HG03565 (cell line): ENCODE results near the gene GNG12.

ENCODE experiments used
- ATAC-seq: cut with Tn5 transposase; IDR thresholded peaks from one replicate; pipeline ENCODE4 v1.9.1; 2021; ENCODE audit warnings: mild to moderate bottlenecking, moderate library complexity; ENCODE audit not compliant: unreplicated experiment

GNG12 gene

DNA sequence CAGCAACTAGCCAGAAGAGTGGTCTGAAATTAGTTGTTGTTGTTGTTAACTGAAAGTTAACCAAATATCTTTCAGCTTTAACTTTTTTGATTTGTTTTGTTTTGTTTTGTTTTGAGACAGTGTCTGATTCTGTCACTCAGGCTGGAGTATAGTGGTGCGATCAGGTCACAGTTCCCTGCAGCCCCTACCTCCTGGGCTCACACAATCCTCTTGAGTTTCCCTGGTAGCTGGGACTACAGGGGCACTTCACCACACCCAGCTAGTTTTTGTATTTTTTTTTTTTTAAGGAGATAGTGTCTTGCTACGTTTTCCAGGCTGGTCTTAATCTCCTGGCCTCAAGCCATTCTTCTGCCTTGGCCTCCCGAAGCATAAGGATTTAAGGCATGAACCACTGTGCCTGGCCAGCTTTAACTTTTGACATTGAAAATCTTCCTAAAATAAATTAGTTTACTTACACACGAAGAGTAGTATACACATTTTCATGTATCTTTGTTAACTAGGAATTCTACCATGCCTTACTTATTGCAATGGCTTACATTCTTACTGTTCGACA, 45.0 kb downstream of the GNG12 start:
- ATAC-seq = no peak

DNA sequence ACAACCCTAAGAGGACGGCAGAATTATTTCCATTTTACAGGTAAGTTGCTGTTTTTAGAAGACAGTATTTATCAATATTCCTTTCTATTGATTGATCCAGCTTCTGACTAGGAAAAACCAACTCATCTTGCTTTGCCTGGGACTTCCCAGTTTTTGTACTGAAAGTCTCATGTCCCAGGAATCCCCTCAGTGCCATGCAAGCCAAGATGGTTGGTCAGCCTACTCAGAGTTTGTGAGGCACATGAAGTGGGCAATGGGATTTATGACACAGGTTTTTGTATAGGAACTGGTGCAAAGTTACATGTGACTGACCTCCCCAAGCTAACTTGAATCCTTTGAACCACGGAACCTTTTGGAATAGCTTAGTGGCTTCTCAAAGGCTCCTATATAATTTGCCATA, 45.5 kb downstream of the GNG12 start:
- no peak for ATAC-seq

DNA sequence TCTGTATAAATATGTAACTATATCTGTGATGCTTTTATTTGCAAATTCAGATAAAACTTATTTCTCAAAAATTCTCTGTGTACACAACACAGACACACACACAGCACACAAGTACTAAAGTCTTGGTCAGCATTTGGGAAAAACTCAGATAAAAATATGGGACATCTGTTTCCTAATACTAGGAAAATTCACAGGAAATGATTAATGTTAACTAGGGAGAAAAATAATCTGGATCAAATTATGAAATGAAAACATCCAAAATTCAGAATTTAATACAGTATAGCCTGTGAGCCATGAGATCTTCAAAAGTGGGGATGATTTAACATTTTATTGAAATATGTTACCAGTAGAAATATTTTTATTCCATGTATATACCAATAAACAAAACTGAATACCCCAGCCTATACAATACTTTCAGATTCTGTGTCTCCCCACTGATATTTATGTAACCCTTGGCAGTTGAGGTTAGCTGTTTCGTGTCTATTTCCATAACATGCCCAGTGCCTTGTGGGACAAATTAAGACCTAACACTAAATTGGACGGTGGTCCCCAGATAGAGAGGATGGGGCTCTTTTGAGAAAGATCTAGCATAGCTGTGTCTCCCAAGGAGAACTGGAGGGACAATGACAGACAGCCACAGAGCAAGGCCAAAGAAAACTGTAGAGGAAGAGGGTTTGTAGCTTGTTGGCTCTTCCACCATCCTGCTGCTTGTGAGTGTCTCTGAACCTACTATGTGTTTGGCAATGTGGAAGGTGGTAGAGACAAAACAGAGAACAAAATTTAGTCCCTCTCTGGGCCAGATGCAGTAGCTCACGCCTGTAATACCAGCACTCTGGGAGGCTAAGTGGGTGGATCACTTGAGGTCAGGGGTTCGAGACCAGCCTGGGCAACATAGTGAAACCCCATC, 47.2 kb downstream of the GNG12 start:
- no peak for ATAC-seq

DNA sequence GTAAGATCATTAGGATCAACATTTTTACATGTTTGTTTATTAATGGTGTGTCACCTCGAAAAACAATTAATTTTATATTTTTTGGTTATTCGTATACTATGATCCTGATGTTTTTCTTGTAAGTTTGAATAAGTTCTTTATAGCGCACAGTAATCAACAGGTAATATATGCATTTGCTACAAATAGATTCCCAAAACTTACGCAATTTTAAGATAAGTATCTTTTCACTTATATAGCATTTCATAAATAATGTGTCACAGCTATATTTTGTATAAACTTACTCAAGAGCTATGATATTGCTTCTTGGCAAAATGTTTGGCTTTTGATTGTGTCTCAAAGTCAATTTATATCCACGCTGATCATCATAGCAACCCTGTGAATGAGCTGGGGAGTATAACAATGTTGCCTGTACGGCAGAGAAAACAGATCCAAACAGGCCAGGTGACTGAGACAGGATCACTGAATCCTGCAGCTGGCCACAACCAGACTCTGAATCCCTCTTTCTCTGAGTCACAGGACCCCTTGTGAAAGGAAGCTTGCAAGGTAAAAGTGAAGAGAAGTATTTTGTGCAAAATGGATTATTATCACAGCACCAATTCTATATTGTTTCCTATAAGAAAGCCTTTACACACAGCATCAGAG, 48.6 kb downstream of the GNG12 start:
- ATAC-seq = no peak

DNA sequence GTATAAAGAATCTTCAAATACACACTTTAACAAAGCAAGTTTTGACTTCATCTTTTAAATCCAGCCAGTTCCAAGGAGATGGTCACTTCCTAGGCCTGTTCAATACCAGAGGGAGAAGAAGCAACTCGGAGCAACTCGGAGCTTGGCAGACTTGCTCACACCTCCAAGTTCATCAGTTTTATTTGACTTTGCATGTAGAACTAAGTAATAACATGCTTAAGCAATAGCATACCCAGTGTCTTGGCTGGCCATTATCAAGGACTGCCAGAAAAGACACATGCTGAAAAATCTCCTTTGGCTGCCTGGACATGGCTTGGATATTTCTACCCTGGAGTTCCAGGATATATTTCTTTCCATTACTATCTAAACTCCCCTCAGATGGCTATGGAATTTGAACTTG, 52.6 kb downstream of the GNG12 start:
- no peak for ATAC-seq

DNA sequence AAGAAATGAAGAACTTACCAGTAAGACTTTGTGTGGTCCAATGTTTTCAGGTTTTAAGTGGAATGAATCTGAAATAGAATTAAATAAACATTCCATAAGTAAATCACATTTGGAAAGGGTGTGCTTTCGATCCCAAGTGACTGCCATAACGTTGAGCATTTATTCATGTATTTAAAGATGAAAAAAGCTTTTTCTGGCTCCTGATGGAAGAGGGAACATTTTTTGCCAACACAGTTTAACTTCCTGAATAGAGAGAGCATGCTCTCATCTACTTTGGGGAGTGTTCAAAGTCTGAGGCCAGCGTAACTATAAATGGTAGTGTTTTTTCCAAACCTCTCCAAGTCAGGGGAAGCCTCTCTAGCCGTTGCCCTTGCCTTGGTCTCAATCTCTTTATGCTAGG, 55.8 kb downstream of the GNG12 start:
- ATAC-seq = no peak

DNA sequence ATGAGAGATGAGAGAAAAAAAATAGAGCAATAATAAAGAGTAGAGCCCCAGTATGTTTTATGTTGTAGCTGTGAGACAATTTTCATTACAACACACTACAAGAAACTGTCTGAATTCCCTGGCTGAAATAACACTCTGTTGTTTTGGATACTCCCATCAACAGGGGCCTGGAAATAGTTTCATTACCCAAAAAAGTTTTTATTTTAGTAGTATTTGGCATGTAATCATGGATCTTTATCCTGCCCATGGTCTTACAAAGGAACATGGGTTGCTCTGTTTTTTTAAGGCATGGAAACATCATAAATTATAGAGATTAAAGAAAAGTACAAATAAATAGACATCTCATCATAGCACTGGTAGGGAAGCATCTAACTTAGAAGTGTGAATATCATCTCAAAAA, 56.3 kb downstream of the GNG12 start:
- no peak for ATAC-seq

DNA sequence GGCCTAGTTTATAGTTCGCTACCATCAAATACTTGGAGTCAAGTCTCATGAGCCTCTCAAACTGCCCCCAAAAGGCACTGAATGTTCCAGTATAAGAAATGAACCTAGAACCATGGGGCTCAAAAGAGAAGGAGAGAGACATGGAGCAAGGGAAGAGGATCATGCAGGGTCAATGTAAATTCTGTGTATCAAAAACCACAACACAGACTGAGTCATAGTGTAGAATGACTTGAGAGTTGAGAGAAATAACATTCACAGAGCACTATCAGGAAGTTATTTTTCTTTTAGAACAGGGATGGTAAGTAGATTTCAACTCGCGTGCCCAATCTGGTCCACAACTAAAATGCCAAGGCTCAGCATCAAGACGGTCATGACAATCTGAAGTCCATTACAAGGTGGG, 59.8 kb downstream of the GNG12 start:
- ATAC-seq = no peak

DNA sequence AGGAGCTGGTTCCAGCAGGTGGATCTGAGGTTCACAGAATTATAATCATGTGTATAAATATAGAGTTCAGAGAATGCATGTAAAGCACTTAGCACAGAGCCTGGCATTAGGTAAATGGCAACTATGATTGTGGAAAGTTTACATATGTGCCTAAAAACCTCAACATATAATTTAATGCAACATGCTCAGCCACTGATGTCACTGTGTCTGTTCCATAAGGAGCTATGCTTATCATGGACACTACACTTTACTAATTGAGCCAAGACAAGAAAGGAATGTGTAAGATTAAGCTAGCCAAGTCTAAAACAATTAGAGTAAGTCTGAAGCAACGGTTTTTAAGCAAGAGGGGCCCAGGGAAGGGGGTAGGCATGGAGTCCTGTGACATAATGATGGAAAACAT, 61.5 kb downstream of the GNG12 start:
- ATAC-seq = no peak

DNA sequence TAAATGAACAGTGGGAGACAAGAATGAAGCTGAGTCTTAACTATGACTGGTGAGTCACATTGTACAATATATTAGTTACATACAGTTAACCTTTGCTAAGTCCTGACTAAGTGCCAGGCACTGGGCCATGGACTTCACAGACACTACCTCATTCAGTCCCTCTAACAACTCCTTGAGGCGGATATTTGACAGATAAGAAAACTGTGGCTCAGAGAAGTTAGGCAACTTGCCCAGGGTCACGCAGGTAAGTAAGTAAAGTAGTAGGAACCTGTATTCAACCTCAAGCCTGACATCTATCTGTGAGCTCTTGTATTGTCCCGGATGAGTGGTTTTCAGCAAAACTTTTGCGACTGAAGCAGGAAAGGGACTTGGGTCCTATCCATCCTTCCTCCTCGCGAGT, 62.1 kb downstream of the GNG12 start:
- ATAC-seq = no peak

DNA sequence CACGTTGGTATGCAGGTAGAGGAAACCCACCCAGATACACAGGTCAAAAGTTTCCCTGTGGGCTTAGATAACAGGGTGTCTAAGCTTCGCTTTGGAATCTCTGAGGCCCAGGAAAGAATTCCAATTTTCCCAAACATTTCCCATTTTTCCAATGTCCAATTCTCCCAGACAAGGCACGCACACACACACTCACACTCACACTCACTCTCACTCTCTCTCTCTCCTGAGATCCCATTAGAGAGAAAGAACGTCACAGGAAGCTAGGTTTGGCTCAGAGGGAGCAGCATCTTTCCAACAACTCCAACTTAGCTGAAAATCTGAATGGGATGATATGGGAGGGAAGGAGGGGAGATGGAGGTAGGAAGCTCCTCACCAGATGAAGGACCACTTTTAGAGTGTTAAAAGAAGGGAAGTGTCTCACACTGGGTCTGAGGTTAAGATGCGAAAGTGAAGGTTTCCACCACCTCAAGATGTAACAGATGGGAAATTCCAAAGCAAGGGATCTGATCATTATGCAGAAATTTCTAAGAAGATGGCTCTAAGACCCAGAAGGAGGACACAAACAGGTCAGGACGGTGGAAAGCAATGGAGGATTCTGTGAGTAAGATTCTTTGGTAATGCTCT, 63.5 kb downstream of the GNG12 start:
- no peak for ATAC-seq

DNA sequence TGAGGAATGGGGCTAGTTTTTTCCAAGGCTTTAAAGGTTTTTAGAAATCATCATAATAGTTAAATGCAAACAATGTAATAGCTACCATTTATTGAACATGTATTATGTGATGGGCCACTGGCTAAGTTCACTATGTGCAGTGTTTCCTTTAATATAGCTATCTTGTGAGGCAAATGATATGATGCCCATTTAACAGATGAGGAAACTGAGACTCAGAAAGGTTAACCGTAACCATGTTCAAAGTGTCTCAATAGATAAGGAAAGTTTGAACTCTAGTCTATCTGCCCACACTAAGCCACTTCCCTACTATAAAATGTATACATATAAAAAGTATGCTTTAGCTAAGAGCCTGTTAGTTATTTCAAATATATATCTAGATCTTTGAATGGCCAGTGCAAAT, 64.8 kb downstream of the GNG12 start:
- ATAC-seq = no peak

DNA sequence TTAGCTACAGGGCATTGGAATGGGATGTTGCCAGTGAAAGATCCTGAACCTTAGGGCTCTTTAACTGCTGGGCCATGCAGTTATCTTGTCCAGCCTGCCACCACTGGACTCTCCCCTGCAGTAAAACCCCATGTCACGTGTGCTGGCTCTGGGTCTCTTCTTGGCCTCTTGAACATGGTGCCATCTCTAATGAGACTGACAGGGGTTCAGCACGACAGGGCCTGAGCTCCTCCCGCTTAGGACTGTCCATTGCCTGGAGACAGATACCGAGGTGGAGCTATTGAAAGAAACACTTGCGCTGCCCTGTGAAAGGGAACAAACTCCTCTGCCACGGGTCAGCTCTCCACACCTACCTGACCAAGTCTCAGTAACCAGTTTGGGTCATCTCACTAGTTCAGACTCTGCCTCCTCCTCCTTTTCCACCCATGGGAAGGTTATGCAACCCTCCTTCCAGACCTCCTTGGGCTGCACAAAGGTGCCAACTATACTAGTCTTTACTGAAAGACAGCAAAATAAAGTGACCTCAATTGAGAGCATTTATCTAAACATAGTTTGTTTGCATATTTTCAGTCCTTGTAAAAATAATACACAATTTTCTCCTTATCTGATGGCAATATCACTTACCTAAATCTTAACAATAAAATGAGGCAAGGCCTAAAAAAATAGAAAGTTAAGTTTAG, 66.0 kb downstream of the GNG12 start:
- no peak for ATAC-seq

DNA sequence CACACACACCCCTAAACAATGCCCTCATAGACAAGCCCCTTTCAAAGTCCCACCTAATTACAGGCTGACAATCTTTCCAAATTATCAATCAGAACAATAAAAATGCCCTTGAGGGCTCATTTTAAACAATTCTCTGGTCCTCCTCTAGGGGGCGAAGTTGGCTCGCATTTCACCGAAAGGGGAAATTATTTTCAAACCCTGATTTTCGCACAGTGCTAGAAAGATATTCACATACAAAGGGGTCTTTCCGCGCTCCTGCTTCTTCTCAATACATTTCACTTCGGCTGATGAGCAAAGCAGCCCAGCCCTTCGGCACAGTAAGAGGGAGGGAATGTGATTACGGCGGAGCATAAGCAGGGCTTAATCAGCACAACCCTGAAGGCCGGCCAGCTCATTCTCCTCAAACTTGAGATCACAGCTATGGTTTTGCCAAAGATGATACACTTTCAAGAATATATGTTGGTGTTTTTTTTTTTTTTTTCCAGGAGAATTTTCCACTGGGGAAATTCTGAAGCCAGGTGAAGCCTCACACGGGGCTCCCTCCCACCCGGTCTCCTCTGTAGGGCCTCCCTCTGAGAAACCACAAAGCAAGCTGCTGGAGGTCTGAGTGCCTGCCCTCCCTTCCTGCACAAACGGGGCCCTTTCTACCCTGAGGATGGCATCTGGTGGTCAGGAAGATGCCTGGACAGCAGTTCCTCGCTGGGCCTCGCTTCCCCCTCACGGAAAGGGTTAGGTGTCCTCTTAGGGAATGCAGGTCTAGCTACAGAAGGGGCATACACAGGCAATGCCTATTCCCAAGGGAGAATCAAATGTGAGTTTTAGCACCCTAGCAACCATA, 66.9 kb downstream of the GNG12 start:
- ATAC-seq = no peak

DNA sequence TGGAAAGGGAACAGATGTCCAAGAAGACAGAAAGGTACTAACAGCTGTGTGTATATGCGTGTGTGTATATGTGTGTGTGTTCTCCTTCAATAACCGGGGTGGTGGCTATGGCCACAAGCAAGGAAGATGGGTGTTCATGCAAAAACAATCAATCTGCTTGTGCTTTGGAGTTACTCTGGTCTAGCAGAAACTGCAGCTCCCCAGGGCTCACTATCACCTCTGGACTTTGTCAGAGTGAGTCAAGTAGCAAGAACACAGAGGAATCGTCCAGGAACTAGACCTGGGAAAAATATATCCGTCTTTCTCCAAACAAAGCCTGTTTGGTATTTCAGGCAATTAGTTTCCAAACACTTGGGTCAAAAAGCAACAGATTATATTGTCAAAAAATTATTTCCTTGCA, 68.6 kb downstream of the GNG12 start:
- ATAC-seq = no peak

DNA sequence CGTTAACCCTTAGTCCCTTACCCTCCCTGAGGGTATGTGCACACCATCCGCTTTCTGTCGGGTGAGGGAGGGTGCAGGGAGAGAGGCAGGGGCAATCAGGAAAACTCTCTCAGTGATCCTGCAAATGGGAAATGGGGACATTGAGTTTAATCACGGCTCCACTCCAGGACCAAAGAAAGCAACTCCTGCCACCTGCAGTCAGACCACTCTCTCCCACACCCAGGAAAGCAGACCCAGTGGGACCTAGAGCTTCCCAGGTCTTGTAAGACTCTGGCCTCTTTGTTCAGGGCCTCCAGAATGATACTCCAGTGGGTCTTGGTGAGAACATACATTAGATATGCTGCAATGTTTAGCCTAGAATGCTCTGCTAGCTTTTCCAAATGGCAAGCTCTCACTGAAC, 71.5 kb downstream of the GNG12 start:
- ATAC-seq = no peak

DNA sequence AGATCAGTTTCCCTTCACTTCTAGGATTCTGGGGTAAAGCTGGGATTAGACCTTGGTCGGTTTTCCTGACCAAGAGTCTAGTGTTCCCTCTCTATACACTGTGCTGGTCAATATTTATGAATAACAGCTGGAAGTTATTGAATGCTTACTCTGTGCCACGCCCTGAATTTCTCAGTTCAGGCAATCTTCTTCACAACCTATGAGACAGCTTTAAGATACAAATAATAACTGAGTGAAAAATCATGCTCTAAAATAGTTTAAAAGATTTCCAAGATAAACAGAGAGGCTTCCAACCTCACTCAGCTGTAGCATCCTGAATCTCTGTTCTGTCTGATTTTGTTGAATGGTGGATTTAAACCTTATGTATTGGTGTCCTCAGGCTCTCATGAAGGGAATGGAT, 72.2 kb downstream of the GNG12 start:
- no peak for ATAC-seq

DNA sequence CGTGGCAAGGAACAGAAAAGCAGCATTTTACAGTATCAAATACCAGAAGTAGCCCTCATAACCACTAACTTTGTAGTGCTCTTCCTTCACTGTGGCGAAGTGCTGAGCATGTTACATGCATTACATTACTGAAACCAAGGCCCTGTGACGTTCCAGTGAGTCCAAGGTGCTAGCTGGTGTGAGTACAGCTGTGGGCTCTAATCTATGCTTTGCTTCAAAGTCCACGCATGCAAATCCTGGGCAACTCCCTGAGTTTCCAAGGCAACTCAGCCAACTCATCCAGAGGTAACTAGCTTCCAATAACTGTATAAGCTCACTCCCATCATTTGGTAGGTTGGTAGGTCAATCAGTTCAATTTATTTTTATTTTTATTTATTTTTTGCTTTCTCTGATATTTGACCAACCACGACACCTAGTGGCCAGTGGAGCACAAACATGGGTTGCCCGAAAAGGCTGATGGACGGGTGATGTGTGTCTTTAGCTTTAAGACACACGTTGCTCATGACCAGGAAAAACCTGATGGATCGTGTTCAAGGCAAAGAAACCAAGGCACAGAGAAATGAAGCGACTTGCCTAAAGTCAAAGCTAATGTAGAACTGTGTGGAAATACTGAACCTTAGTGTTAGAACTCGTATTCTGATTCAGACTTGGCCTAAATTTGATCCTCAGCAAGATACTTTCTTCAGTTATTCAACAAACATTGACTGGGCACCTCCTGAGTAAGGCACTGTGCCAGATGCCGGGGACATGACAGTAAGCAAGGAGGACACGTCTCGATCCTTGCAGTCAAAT, 73.0 kb downstream of the GNG12 start:
- peak; percentile 99 for ATAC-seq

DNA sequence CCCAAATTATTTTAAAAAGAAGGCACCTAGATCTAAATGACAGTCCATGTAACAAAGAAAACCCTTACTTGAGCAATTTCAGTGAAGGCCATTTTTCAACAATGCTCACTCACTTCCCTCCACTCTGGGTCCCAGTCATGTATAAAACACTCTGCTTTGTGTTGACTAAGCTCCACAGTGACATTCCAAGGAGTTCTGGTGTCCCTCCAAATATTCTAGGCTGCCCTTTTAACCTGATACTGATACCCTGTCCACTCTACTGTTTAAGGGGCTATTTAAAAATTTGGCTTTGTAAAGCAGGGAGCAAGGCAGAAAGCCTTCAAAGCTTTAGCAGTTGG, 73.6 kb downstream of the GNG12 start:
- peak; percentile 2 for ATAC-seq

DNA sequence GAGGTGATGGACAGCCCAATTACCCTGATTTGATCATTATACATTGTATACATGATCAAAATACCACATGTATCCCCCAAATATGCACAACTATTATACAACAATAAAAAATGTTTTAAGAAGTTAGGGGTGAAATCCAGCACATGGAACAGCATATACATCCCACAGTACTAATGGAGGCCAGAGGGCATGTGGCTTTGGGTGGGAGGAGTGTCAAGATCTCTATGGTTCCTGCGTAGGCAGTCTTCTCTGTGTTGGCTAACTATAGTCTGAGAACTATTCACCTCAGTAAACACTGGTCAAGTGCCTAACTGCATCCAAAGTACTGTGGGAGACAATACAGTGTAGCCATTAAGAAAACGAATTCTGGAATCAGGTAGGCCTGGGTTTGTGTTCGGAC, 74.2 kb downstream of the GNG12 start:
- no peak for ATAC-seq
